ENCODE results near the gene SERPINB7.

The SERPINB7 gene

DNA sequence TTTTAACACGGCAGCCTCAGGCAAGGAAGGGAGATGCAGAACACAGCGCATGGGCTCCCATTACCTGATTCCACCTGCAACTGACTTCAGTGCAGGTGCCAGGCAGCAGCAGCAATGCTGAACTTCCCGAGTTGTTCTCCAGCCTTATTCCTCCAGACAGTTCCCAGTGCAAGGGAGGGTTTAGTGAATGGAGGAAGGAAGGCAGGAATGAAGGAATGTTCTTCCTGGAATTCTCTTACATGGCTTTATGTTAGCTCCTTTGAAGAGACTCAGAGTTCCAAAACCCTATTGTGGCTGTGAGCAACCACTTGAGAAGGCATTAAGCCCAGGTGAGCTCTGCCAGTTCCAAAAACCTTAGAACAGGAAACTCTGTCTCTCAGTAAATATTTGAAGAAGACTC is 45.5 kb downstream of the SERPINB7 start:
- no peak for TF ChIP-seq TAF1 (IDR thresholded peaks at IDR 0.05; ENCODE audit: borderline replicate concordance, insufficient read depth, low read length)
- TF ChIP-seq POLR2AphosphoS5 (IDR thresholded peaks at IDR 0.05; ENCODE audit: low read depth, low read length) = no peak
- no peak for TF ChIP-seq SIN3A (IDR thresholded peaks at IDR 0.05; ENCODE audit: borderline replicate concordance, insufficient read depth, low read length)
- TF ChIP-seq REST (IDR thresholded peaks at IDR 0.05; ENCODE audit: insufficient read depth in 1 of 2, low read depth in 2 of 2, low read length in 2 of 2) = no peak
- TF ChIP-seq FOXP2 (optimal IDR thresholded peaks at IDR 0.05; ENCODE audit: borderline replicate concordance, extremely low read depth, extremely low read length, insufficient read depth) = no peak

- no peak for TF ChIP-seq SIN3A (IDR thresholded peaks at IDR 0.05; ENCODE audit: borderline replicate concordance, insufficient read depth, low read length)
- no peak for TF ChIP-seq REST (IDR thresholded peaks at IDR 0.05; ENCODE audit: insufficient read depth in 1 of 2, low read depth in 2 of 2, low read length in 2 of 2)
- TF ChIP-seq FOXP2 (optimal IDR thresholded peaks at IDR 0.05; ENCODE audit: borderline replicate concordance, extremely low read depth, extremely low read length, insufficient read depth) = no peak
- no peak for TF ChIP-seq TAF1 (IDR thresholded peaks at IDR 0.05; ENCODE audit: borderline replicate concordance, insufficient read depth, low read length)
- TF ChIP-seq POLR2AphosphoS5 (IDR thresholded peaks at IDR 0.05; ENCODE audit: low read depth, low read length) = no peak
These were observed 48.5 kb downstream of the SERPINB7 start for GRCh38 chr18:63823516-63824219.

DNA sequence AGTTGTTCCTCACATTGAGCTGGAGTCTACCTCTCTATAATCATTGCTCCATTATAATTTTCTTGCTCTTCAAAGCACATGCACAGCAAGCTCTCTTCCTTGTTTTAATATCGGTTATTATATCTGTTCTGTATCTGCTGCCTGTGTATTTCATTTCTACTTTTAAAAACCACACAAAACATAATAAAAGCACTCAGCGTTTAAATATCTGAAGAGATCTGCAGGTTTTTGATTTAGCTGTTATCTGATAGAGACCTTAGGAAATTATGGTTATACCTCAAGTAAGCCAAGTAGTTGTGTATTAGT is 49.0 kb downstream of the SERPINB7 start:
- no peak for TF ChIP-seq SIN3A (IDR thresholded peaks at IDR 0.05; ENCODE audit: borderline replicate concordance, insufficient read depth, low read length)
- TF ChIP-seq REST (IDR thresholded peaks at IDR 0.05; ENCODE audit: insufficient read depth in 1 of 2, low read depth in 2 of 2, low read length in 2 of 2) = no peak
- TF ChIP-seq TAF1 (IDR thresholded peaks at IDR 0.05; ENCODE audit: borderline replicate concordance, insufficient read depth, low read length) = no peak
- TF ChIP-seq POLR2AphosphoS5 (IDR thresholded peaks at IDR 0.05; ENCODE audit: low read depth, low read length) = no peak
- TF ChIP-seq FOXP2 (optimal IDR thresholded peaks at IDR 0.05; ENCODE audit: borderline replicate concordance, extremely low read depth, extremely low read length, insufficient read depth) = no peak

DNA sequence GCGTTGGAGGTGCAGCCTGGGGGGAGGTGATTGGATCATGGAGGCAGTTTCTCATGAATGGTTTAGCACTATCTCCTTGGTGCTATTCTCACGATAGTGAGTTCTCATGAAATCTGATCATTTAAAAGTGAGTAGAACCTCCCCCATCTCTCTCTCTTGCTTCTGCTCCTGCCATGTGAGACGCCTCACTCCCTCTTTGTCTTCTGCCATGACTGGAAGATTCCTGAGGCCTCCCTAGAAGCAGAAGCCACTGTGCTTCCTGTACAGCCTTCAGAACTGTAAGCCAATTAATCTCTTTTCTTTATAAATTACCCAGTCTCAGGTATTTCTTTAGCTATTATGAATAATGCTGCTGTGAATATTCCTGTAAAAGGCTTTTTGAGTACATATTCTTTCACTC is 52.9 kb downstream of the SERPINB7 start:
- no peak for TF ChIP-seq REST (IDR thresholded peaks at IDR 0.05; ENCODE audit: insufficient read depth in 1 of 2, low read depth in 2 of 2, low read length in 2 of 2)
- no peak for TF ChIP-seq SIN3A (IDR thresholded peaks at IDR 0.05; ENCODE audit: borderline replicate concordance, insufficient read depth, low read length)
- TF ChIP-seq FOXP2 (optimal IDR thresholded peaks at IDR 0.05; ENCODE audit: borderline replicate concordance, extremely low read depth, extremely low read length, insufficient read depth) = no peak
- TF ChIP-seq POLR2AphosphoS5 (IDR thresholded peaks at IDR 0.05; ENCODE audit: low read depth, low read length) = no peak
- TF ChIP-seq TAF1 (IDR thresholded peaks at IDR 0.05; ENCODE audit: borderline replicate concordance, insufficient read depth, low read length) = no peak
